Mesenchymal stem cell (in vitro differentiated cells and primary cell): ENCODE measurements around the gene CAPN15.

Experiments
- DNase-seq: peaks from one replicate; pipeline ENCODE4 v3.0.0-alpha.2; 2013
- H2AFZ ChIP-seq: one replicate; pipeline ENCODE4 v1.6.1; 2013; ENCODE audit warnings: low read depth, mild to moderate bottlenecking, control low read depth, inconsistent platforms, low read length, moderate library complexity
- H2AK5ac ChIP-seq: 2 replicates; pipeline ENCODE4 v1.6.1; 2013; ENCODE audit warnings: low read length, moderate library complexity, mild to moderate bottlenecking, inconsistent platforms; ENCODE audit not compliant: severe bottlenecking
- H2BK120ac ChIP-seq: one replicate; pipeline ENCODE4 v1.6.1; 2013; ENCODE audit warnings: low read depth, mild to moderate bottlenecking, inconsistent platforms, low read length, moderate library complexity
- H2BK12ac ChIP-seq, 2 experiments: one replicate each; pipeline ENCODE4 v1.6.1; 2013; ENCODE audit warnings: inconsistent platforms in 2 of 2, low read length in 2 of 2, mild to moderate bottlenecking in 2 of 2, moderate library complexity in 2 of 2, control low read depth in 1 of 2
- H2BK15ac ChIP-seq: one replicate; pipeline ENCODE4 v1.6.1; 2013; ENCODE audit warnings: mild to moderate bottlenecking, low read depth, inconsistent platforms; ENCODE audit not compliant: poor library complexity, severe bottlenecking
- H2BK5ac ChIP-seq: 2 replicates; pipeline ENCODE4 v1.6.1; 2013; ENCODE audit warnings: low read depth, mild to moderate bottlenecking, low read length, control low read depth, inconsistent platforms; ENCODE audit not compliant: poor library complexity, severe bottlenecking
- H3K14ac ChIP-seq, 2 experiments: one replicate each; pipeline ENCODE4 v1.6.1; 2013; ENCODE audit warnings: inconsistent platforms in 2 of 2, low read length in 2 of 2, control low read depth in 1 of 2, mild to moderate bottlenecking in 1 of 2, moderate library complexity in 1 of 2
- H3K18ac ChIP-seq, 2 experiments: one replicate each; pipeline ENCODE4 v1.6.1; 2013; ENCODE audit warnings: inconsistent platforms in 2 of 2, low read length in 2 of 2, control low read depth in 1 of 2, low read depth in 1 of 2, mild to moderate bottlenecking in 1 of 2
- H3K23ac ChIP-seq, 2 experiments: one replicate each; pipeline ENCODE4 v1.6.1; 2013; ENCODE audit warnings: inconsistent platforms in 2 of 2, low read length in 2 of 2, mild to moderate bottlenecking in 2 of 2, moderate library complexity in 2 of 2, control low read depth in 1 of 2
- H3K27ac ChIP-seq: 2 replicates; pipeline ENCODE4 v1.5.1; 2013; ENCODE audit warnings: mild to moderate bottlenecking, moderate library complexity, low read length, control low read depth, inconsistent platforms; ENCODE audit not compliant: poor library complexity, severe bottlenecking
- H3K27me3 ChIP-seq, 2 experiments: 2 replicates each; pipeline versions ENCODE4 v1.6.1 to v1.7.0; 2013; ENCODE audit warnings: low read length in 2 of 2, mild to moderate bottlenecking in 2 of 2, moderate library complexity in 2 of 2, control low read depth in 1 of 2, inconsistent platforms in 1 of 2; ENCODE audit not compliant: control insufficient read depth in 1 of 2, insufficient read depth in 1 of 2
- H3K36me3 ChIP-seq, 2 experiments: 2 replicates each; pipeline versions ENCODE4 v1.6.1 to v1.7.0; 2013; ENCODE audit warnings: low read length in 2 of 2, control low read depth in 1 of 2, inconsistent platforms in 1 of 2, low read depth in 1 of 2, mild to moderate bottlenecking in 1 of 2; ENCODE audit not compliant: insufficient read depth in 2 of 2, control insufficient read depth in 1 of 2
- H3K4ac ChIP-seq, 2 experiments: one replicate each; pipeline ENCODE4 v1.6.1; 2013; ENCODE audit warnings: inconsistent platforms in 2 of 2, low read length in 2 of 2, mild to moderate bottlenecking in 2 of 2, moderate library complexity in 2 of 2, control low read depth in 1 of 2, low read depth in 1 of 2
- H3K4me1 ChIP-seq: 2 replicates; pipeline ENCODE4 v1.6.1; 2013; ENCODE audit warnings: low read depth, low read length, control low read depth; ENCODE audit not compliant: control insufficient read depth, insufficient read depth
- H3K4me2 ChIP-seq: 2 replicates; pipeline ENCODE4 v1.6.1; 2013; ENCODE audit warnings: low read length, mild to moderate bottlenecking, inconsistent platforms; ENCODE audit not compliant: poor library complexity, severe bottlenecking
- H3K4me3 ChIP-seq, 2 experiments: 2 replicates each; pipeline versions ENCODE4 v1.5.1 to v1.7.0; 2013; ENCODE audit warnings: low read length in 2 of 2, mild to moderate bottlenecking in 2 of 2, control low read depth in 1 of 2, low read depth in 1 of 2; ENCODE audit not compliant: insufficient read depth in 1 of 2
- H3K79me1 ChIP-seq: replicated peaks from 2 replicates; pipeline ENCODE4 v1.6.1; 2013; ENCODE audit warnings: mild to moderate bottlenecking, control low read depth, low read length, inconsistent platforms; ENCODE audit not compliant: poor library complexity, severe bottlenecking
- H3K9ac ChIP-seq: 2 replicates; pipeline ENCODE4 v1.7.0; 2013; ENCODE audit warnings: mild to moderate bottlenecking, low read length, moderate library complexity
- H3K9me3 ChIP-seq: 2 replicates; pipeline ENCODE4 v1.7.0; 2013; ENCODE audit warnings: mild to moderate bottlenecking, low read length; ENCODE audit not compliant: control insufficient read depth
- H4K8ac ChIP-seq: one replicate; pipeline ENCODE4 v1.6.1; 2013; ENCODE audit warnings: inconsistent platforms, mild to moderate bottlenecking, low read length, moderate library complexity
- H4K91ac ChIP-seq: one replicate; pipeline ENCODE4 v1.6.1; 2013; ENCODE audit warnings: mild to moderate bottlenecking, low read length, inconsistent platforms
- WGBS: methylation state at CpG from one replicate; pipeline ENCODE4 v1.1.7; 2013; ENCODE audit warnings: mixed read lengths; 5-methylcytosine and 5-hydroxymethylcytosine counted together

The CAPN15 gene

DNA sequence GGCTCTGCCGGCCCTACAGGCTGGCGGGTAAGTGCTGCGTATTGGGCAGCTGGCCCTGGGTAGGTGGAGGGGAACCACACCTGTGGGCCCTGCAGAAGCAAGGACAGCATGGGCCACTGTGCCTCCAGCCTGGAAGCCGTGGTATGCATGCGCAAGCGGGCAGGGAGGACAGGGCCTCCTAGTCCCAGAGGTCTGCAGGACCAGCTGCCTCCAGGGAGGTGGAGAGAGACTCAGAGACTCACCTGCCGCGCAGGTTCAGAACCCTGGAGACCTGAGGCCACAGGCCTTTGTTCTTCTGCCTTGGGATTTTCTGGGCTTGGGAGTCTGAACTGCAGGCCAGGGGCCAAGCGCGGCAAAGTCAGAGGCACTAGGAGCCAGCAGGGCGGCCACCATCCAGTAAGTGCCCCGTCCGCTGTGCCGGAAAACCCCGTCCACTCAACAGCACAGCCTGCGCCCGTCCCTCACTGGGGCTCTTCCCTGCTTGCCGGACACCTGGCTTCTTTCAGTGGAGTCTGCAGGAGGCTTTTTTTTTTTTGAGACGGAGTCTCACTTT lies 53.5 kb downstream of the CAPN15 start:
- Histone ChIP-seq H3K4me1 (peaks cover 29% of the 10 kb centered on the region), H3K14ac (no peak overlapping the region), H3K4me3 (no peak overlapping the region), H4K8ac (no peak overlapping the region), H3K18ac (no peak overlapping the region), H3K9ac (no peak overlapping the region), H3K36me3 (peaks cover 13 to 60% of the 10 kb centered on the region in 2 experiments), H4K91ac (no peak overlapping the region), H3K27me3 (no peaks in the 10 kb centered on the region), H2BK15ac (no peak overlapping the region), H3K9me3 (no peaks in the 10 kb centered on the region), H3K27ac (no peak overlapping the region), H3K4ac (no peak overlapping the region), H2AK5ac (no peak overlapping the region), H3K4me2 (no peak overlapping the region), H3K23ac (no peak overlapping the region), H2BK120ac (no peak overlapping the region), H2BK5ac (no peak overlapping the region), H3K79me1 (peaks cover 6% of the 10 kb centered on the region), H2AFZ (no peak overlapping the region), H2BK12ac (no peak overlapping the region)
- WGBS = 97% methylated on average over 19 of the region's 19 CpGs
- DNase-seq = no peak

DNA sequence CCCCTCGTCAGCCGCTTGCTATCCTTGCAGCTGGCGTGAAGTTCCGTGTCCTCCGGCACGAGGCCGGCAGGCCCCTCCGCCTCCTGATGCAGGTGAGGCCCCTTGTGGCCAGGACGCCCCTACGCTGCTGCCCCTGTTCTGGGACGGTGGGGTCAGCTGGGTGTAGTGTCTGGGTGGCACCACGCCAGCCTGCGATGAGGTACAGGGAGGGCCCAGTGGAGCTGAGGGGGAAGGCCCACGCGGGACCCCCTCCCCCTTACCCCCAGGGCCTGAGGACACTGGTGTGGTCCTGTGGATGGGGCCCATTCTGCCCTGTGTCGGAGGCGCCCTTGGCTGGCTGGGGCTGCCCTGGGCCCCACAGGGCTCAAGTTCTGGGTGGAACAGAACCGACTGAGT lies 54.7 kb downstream of the CAPN15 start:
- no peak overlapping the region for H2BK12ac ChIP-seq
- H3K79me1 ChIP-seq = peaks cover 6% of the 10 kb centered on the region
- no peak overlapping the region for H2BK5ac ChIP-seq
- no peak overlapping the region for H3K9ac ChIP-seq
- no peak overlapping the region for H2AFZ ChIP-seq
- H3K18ac ChIP-seq = no peak overlapping the region
- H4K8ac ChIP-seq = no peak overlapping the region
- H2BK15ac ChIP-seq = no peak overlapping the region
- WGBS = 94% methylated on average over 17 of the region's 18 CpGs
- no peak overlapping the region for H3K23ac ChIP-seq
- H3K4me1 ChIP-seq = peaks cover 27% of the 10 kb centered on the region
- H4K91ac ChIP-seq = no peak overlapping the region
- H3K4ac ChIP-seq = no peak overlapping the region
- no peaks in the 10 kb centered on the region for H3K27me3 ChIP-seq
- H3K4me3 ChIP-seq = no peak overlapping the region
- H3K27ac ChIP-seq = no peak overlapping the region
- no peak for DNase-seq
- no peaks in the 10 kb centered on the region for H3K9me3 ChIP-seq
- no peak overlapping the region for H3K4me2 ChIP-seq
- H2AK5ac ChIP-seq = no peak overlapping the region
- H3K14ac ChIP-seq = no peak overlapping the region
- peaks cover 11 to 50% of the 10 kb centered on the region in 2 experiments for H3K36me3 ChIP-seq
- no peak overlapping the region for H2BK120ac ChIP-seq

DNA sequence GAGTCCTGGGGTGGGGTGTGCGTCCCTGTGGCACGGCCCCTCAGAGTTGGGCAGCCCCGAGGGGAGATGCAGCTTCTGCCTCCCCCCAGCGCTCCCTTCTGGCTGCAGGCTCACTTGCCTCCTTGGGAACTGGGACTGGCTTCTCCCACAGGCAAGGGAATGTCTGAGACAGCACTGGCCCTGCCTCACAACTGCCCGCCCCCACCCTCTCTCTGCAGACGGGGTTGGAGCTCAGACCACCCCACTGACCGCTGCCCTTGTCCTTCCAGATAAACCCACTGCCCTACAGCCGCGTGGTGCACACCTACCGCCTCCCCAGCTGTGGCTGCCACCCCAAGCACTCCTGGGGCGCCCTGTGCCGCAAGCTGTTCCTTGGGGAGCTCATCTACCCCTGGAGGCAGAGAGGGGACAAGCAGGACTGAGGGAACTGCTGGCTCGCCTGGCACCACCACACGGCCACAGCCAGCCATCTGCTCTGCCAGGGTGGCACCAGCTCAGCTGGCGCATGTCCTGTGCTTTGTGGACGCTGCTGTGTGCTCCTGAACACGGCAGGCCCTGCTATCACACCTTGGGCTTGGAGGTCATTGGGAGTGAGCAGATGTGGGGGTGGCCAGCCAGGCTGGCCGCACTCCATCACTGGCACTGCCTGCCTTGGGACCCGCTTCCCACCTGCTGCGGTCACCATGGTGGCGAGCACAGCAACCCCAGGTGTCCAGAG lies 55.3 kb downstream of the CAPN15 start:
- 95% methylated on average over 21 of the region's 21 CpGs for WGBS
- Histone ChIP-seq H3K4me1 (peaks cover 31% of the 10 kb centered on the region), H4K8ac (no peak overlapping the region), H3K27me3 (no peaks in the 10 kb centered on the region), H3K4ac (no peak overlapping the region), H3K9me3 (no peaks in the 10 kb centered on the region), H2AK5ac (no peak overlapping the region), H2BK120ac (no peak overlapping the region), H2AFZ (peak overlapping the region; percentile 19), H2BK12ac (no peak overlapping the region), H3K18ac (peak overlapping the region in 1 of 2 experiments; percentile 14), H4K91ac (no peak overlapping the region), H3K79me1 (peaks cover 8% of the 10 kb centered on the region), H3K23ac (peak overlapping the region in 1 of 2 experiments; percentile 42), H3K9ac (no peak overlapping the region), H3K14ac (no peak overlapping the region), H3K36me3 (peaks cover 11 to 48% of the 10 kb centered on the region in 2 experiments), H2BK5ac (no peak overlapping the region), H3K4me3 (no peak overlapping the region), H3K4me2 (no peak overlapping the region), H3K27ac (no peak overlapping the region), H2BK15ac (no peak overlapping the region)
- DNase-seq = no peak

DNA sequence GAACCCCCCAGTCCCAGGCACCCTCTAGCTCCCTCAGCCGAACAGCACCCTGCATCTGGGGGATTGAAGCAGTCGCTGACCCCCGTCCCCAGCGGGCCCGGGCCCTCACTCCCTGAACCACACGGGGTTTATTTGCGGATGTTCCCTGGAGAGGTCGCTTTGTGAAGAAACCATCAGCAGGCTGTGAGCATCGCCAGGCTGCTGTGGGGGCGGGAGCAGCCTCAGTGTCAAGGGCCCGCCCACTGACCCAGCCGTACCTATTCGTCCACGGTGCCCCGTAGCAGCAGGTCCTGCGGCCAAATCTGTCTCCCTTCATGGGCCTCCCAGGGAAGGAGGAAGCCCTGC lies 55.9 kb downstream of the CAPN15 start:
- Histone ChIP-seq H3K23ac (no peak overlapping the region), H3K36me3 (peaks cover 11 to 41% of the 10 kb centered on the region in 2 experiments), H3K14ac (no peak overlapping the region), H3K4me2 (no peak overlapping the region), H2BK12ac (no peak overlapping the region), H2BK5ac (no peak overlapping the region), H3K79me1 (peaks cover 10% of the 10 kb centered on the region), H3K9me3 (no peaks in the 10 kb centered on the region), H3K4me1 (peaks cover 38% of the 10 kb centered on the region), H3K27ac (no peak overlapping the region), H3K4ac (no peak overlapping the region), H2AFZ (no peak overlapping the region), H2AK5ac (no peak overlapping the region), H3K18ac (no peak overlapping the region), H3K9ac (no peak overlapping the region), H3K27me3 (no peaks in the 10 kb centered on the region), H4K8ac (peak overlapping the region; percentile 47), H2BK15ac (no peak overlapping the region), H2BK120ac (no peak overlapping the region), H4K91ac (peak overlapping the region; percentile 35), H3K4me3 (no peak overlapping the region)
- DNase-seq = no peak
- 49% methylated on average over 16 of the region's 16 CpGs for WGBS
